Coronary artery (tissue), 2 donors: ENCODE data around the gene SERPINB5.

Source experiments
- DNase-seq: peaks from one replicate; pipeline ENCODE4 v3.0.0-alpha.2; 2017; ENCODE audit warnings: low spot score
- H3K27ac ChIP-seq, 2 donors: fragments of 200-600 bp; sonication (generic); one replicate each; pipeline ENCODE4 v1.5.1; 2016 to 2019
- H3K4me3 ChIP-seq: fragments of 200-600 bp; sonication (generic); 2 replicates; pipeline ENCODE4 v1.5.1; 2016; ENCODE audit warnings: mild to moderate bottlenecking, moderate library complexity
- TF ChIP-seq, protein P1 (sequence below): fragments of 200-600 bp; sonication (generic); IDR thresholded peaks from one replicate; pipeline ENCODE4 v1.5.1; 2019; ENCODE audit warnings: antibody characterized with exemption

The SERPINB5 gene

GRCh38 chr18:63505566-63506335, 29.0 kb downstream of the SERPINB5 start:
- H3K27ac ChIP-seq, result no peak overlapping the region
- no peak overlapping the region for H3K4me3 ChIP-seq
- DNase-seq, result no peak
- TF ChIP-seq, protein P1, sequence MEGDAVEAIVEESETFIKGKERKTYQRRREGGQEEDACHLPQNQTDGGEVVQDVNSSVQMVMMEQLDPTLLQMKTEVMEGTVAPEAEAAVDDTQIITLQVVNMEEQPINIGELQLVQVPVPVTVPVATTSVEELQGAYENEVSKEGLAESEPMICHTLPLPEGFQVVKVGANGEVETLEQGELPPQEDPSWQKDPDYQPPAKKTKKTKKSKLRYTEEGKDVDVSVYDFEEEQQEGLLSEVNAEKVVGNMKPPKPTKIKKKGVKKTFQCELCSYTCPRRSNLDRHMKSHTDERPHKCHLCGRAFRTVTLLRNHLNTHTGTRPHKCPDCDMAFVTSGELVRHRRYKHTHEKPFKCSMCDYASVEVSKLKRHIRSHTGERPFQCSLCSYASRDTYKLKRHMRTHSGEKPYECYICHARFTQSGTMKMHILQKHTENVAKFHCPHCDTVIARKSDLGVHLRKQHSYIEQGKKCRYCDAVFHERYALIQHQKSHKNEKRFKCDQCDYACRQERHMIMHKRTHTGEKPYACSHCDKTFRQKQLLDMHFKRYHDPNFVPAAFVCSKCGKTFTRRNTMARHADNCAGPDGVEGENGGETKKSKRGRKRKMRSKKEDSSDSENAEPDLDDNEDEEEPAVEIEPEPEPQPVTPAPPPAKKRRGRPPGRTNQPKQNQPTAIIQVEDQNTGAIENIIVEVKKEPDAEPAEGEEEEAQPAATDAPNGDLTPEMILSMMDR, result no peak

DNA sequence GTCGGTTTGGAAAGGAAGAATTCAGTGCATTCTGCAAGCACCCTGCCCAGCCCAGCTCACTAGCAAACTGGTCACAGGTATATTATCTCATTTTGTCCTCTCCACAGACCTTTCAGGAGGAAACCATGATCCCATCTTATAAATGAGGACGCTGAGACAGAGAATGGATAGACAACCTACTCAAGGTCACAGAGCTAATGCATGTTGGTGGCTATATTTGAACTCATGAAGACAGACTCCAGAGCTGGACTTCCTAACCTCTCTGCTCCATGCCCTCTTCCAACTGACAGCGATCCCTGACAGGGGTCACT, 29.5 kb downstream of the SERPINB5 start:
- Histone ChIP-seq H3K27ac (no peak overlapping the region), H3K4me3 (no peak overlapping the region)
- TF ChIP-seq, protein P1, result no peak
- DNase-seq, result no peak

- Histone ChIP-seq H3K27ac (no peak overlapping the region), H3K4me3 (no peak overlapping the region)
- TF ChIP-seq, protein P1, result no peak
- no peak for DNase-seq
These were observed 31.8 kb downstream of the SERPINB5 start for GRCh38 chr18:63508596-63508995.

GRCh38 chr18:63511285-63511684, 34.5 kb downstream of the SERPINB5 start:
- no peak for DNase-seq
- Histone ChIP-seq H3K27ac (no peak overlapping the region), H3K4me3 (no peak overlapping the region)
- TF ChIP-seq, protein P1, result no peak

- H3K4me3 ChIP-seq, result no peak overlapping the region
- H3K27ac ChIP-seq, result no peak overlapping the region
- TF ChIP-seq, protein P1, result no peak
- DNase-seq, result no peak
These were observed 37.6 kb downstream of the SERPINB5 start for GRCh38 chr18:63514326-63514725.

GRCh38 chr18:63514888-63515678, 38.3 kb downstream of the SERPINB5 start:
- TF ChIP-seq, protein P1, result no peak
- Histone ChIP-seq H3K4me3 (no peak overlapping the region), H3K27ac (no peak overlapping the region)
- DNase-seq, result no peak

GRCh38 chr18:63515801-63516200, 39.0 kb downstream of the SERPINB5 start:
- TF ChIP-seq, protein P1, result no peak
- DNase-seq, result no peak
- H3K27ac ChIP-seq, result no peak overlapping the region
- no peak overlapping the region for H3K4me3 ChIP-seq
